ENCODE results near the gene TJP3.

GRCh38 chr19:3684054-3684816 is 23.9 kb upstream of the TJP3 start:
- TF ChIP-seq CTCF (IDR thresholded peaks at IDR 0.05) (no peak), EZH2 (IDR thresholded peaks at IDR 0.05) (no peak), EZH2phosphoT487 (IDR thresholded peaks at IDR 0.05) (no peak)

Measured in neural progenitor cell (in vitro differentiated cells).